ENCODE data around the gene ENOX1. TPM values are rescaled to one million over a fixed set of nuclear protein-coding genes. Genes with fewer than 3 reads are reported as not detected.

ENOX1 gene
- total RNA-seq, 1 donor from 2014 or later, result 0.71 TPM

DNA sequence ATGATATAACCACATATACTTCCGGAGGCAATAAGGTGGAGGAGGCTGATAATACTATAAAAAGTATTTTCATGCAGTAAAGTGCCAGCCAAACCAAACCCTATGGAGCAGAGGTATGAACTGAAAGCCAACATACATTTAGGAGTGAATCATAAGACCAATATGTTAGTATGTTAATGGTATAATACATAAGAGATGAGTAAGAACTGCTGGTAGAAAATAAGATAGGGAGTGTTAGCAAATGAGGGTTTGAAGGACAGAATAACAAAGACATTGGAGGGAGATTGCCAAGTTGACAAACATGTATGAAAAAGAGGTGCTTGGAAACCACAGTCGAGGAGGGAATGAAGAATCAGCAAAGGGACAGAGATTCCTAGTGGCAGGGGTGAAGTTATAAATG, 10.8 kb downstream of the ENOX1 start:
- H3K4me3 ChIP-seq (ENCODE audit: low read depth, low read length), result no peak overlapping the region
- DNase-seq (ENCODE audit: low read depth), result no peak
- H3K27me3 ChIP-seq (ENCODE audit: control insufficient read depth, insufficient read depth, low read length), result no peaks in the 10 kb centered on the region
- no peaks in the 10 kb centered on the region for H3K36me3 ChIP-seq (ENCODE audit: control insufficient read depth, insufficient read depth, low read length)
- TF ChIP-seq, protein P1, sequence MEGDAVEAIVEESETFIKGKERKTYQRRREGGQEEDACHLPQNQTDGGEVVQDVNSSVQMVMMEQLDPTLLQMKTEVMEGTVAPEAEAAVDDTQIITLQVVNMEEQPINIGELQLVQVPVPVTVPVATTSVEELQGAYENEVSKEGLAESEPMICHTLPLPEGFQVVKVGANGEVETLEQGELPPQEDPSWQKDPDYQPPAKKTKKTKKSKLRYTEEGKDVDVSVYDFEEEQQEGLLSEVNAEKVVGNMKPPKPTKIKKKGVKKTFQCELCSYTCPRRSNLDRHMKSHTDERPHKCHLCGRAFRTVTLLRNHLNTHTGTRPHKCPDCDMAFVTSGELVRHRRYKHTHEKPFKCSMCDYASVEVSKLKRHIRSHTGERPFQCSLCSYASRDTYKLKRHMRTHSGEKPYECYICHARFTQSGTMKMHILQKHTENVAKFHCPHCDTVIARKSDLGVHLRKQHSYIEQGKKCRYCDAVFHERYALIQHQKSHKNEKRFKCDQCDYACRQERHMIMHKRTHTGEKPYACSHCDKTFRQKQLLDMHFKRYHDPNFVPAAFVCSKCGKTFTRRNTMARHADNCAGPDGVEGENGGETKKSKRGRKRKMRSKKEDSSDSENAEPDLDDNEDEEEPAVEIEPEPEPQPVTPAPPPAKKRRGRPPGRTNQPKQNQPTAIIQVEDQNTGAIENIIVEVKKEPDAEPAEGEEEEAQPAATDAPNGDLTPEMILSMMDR (IDR thresholded peaks at IDR 0.05; ENCODE audit: insufficient read depth, low read length, poor library complexity, severe bottlenecking), result no peak

GRCh38 chr13:43773602-43774001, 13.2 kb downstream of the ENOX1 start:
- no peaks in the 10 kb centered on the region for H3K27me3 ChIP-seq (ENCODE audit: control insufficient read depth, insufficient read depth, low read length)
- H3K4me3 ChIP-seq (ENCODE audit: low read depth, low read length), result no peak overlapping the region
- no peaks in the 10 kb centered on the region for H3K36me3 ChIP-seq (ENCODE audit: control insufficient read depth, insufficient read depth, low read length)
- TF ChIP-seq, protein P1 (IDR thresholded peaks at IDR 0.05; ENCODE audit: insufficient read depth, low read length, poor library complexity, severe bottlenecking), result no peak
- no peak for DNase-seq (ENCODE audit: low read depth)

GRCh38 chr13:43770871-43771270, 15.9 kb downstream of the ENOX1 start:
- Histone ChIP-seq H3K27me3 (ENCODE audit: control insufficient read depth, insufficient read depth, low read length) (no peaks in the 10 kb centered on the region), H3K4me3 (ENCODE audit: low read depth, low read length) (no peak overlapping the region), H3K36me3 (ENCODE audit: control insufficient read depth, insufficient read depth, low read length) (no peaks in the 10 kb centered on the region)
- TF ChIP-seq, protein P1 (IDR thresholded peaks at IDR 0.05; ENCODE audit: insufficient read depth, low read length, poor library complexity, severe bottlenecking), result no peak
- DNase-seq (ENCODE audit: low read depth), result no peak

DNA sequence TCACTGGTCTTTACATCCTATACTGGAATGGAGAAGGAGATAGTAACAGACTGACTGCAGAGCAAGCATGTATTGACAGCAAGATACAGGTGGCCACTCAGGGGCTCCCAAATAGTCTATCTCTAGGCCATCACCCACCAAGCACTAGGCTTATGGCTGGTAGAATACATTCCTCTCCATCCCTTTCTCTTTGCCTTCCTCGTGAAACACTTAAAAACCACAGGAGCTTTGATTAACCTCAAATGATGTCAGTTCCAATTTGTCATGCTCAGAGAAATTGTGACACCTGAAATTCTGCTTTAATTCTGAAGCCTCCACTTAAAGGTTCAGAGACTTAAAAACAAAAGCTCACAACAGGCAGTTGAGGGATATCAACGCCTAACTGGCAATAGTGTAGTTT, 17.2 kb downstream of the ENOX1 start:
- Histone ChIP-seq H3K36me3 (ENCODE audit: control insufficient read depth, insufficient read depth, low read length) (no peaks in the 10 kb centered on the region), H3K4me3 (ENCODE audit: low read depth, low read length) (no peak overlapping the region), H3K27me3 (ENCODE audit: control insufficient read depth, insufficient read depth, low read length) (no peaks in the 10 kb centered on the region)
- TF ChIP-seq, protein P1 (IDR thresholded peaks at IDR 0.05; ENCODE audit: insufficient read depth, low read length, poor library complexity, severe bottlenecking), result no peak
- DNase-seq (ENCODE audit: low read depth), result no peak

- no peak for DNase-seq (ENCODE audit: low read depth)
- H3K36me3 ChIP-seq (ENCODE audit: control insufficient read depth, insufficient read depth, low read length), result no peaks in the 10 kb centered on the region
- TF ChIP-seq, protein P1 (IDR thresholded peaks at IDR 0.05; ENCODE audit: insufficient read depth, low read length, poor library complexity, severe bottlenecking), result no peak
Measured at GRCh38 chr13:43767341-43767931, 19.3 kb downstream of the ENOX1 start.

DNA sequence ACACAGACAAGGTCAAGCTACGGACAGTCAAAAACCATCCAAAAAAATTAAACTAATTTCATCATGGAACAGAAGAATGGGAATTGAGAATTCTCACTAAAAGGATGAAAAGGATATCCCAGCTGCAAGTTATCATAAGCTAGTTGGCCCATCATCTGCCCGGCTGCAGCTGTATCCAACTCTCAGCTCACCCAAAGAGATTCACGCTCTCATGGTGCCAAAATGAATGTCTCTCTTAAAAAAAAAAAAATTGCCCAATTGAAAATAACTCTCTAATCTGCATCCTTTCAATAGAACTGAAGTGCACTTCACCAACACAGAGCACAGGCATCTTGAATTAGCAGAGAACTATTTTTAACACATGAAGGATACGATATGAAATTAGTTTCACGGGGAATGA, 20.0 kb downstream of the ENOX1 start:
- TF ChIP-seq, protein P1 (IDR thresholded peaks at IDR 0.05; ENCODE audit: insufficient read depth, low read length, poor library complexity, severe bottlenecking), result no peak
- DNase-seq (ENCODE audit: low read depth), result no peak
- no peaks in the 10 kb centered on the region for H3K27me3 ChIP-seq (ENCODE audit: control insufficient read depth, insufficient read depth, low read length)

More at GRCh38 chr13:43767341-43767931, 19.3 kb downstream of the ENOX1 start:
- Histone ChIP-seq H3K4me3 (ENCODE audit: low read depth, low read length) (no peak overlapping the region), H3K27me3 (ENCODE audit: control insufficient read depth, insufficient read depth, low read length) (no peaks in the 10 kb centered on the region)

More for the DNA sequence above, 20.0 kb downstream of the ENOX1 start:
- Histone ChIP-seq H3K36me3 (ENCODE audit: control insufficient read depth, insufficient read depth, low read length) (no peaks in the 10 kb centered on the region), H3K4me3 (ENCODE audit: low read depth, low read length) (no peak overlapping the region)

Data from kidney epithelial cell (primary cell).